Colonic mucosa (tissue), 4 donors: ENCODE data around the gene OTUD7B. TPM values are rescaled to one million over a fixed set of nuclear protein-coding genes. Genes with fewer than 3 reads are reported as not detected.

Experiments
- DNase-seq: peaks from one replicate; pipeline ENCODE4 v3.0.0-alpha.2; 2020
- H3K27ac ChIP-seq: fragments of 200-600 bp; one replicate; pipeline ENCODE4 v1.8.0; 2021
- H3K27me3 ChIP-seq: fragments of 200-600 bp; one replicate; pipeline ENCODE4 v1.8.0; 2021
- H3K36me3 ChIP-seq: fragments of 200-600 bp; one replicate; pipeline ENCODE4 v1.8.0; 2021
- H3K4me1 ChIP-seq: fragments of 200-600 bp; one replicate; pipeline ENCODE4 v1.8.0; 2021; ENCODE audit warnings: mild to moderate bottlenecking
- H3K4me3 ChIP-seq: fragments of 200-600 bp; one replicate; pipeline ENCODE4 v1.8.0; 2021
- H3K9ac ChIP-seq, 2 donors: one replicate each; pipeline ENCODE4 v1.7.0; 2013; ENCODE audit warnings: control low read depth in 2 of 2, low read depth in 2 of 2, low read length in 2 of 2
- H3K9me3 ChIP-seq: fragments of 200-600 bp; one replicate; pipeline ENCODE4 v1.8.0; 2021
- intact Hi-C: fragments of 100-400 bp; cut with DNase I; formaldehyde crosslinking; loops from one replicate; pipeline ENCODE4 v1.14.1; 2022
- total RNA-seq, 2 donors: library from RNA; stranded (reverse); fragmentation: NEBNext Ultra II Directional in 1 of 2; extraction: Animal tissue kit (Norgen Biotek cat#: 25700) in 1 of 2; gene quantifications; one replicate each; pipeline ENCODE4 v1.2.1, GENCODE V29; 2021
- TF ChIP-seq, protein P1 (sequence below): fragments of 200-600 bp; IDR thresholded peaks from one replicate; pipeline ENCODE4 v1.8.0; 2022; ENCODE audit warnings: antibody characterized with exemption, mild to moderate bottlenecking
- donor health status: healthy.
- donor health status: DM: no; HTN: no; CAD: no.
- donor health status: DM: no; HTN: no; CAD: no.

Gene OTUD7B
- total RNA-seq, 2 donors from 2014 or later: 33.7 to 38.7 TPM

DNA sequence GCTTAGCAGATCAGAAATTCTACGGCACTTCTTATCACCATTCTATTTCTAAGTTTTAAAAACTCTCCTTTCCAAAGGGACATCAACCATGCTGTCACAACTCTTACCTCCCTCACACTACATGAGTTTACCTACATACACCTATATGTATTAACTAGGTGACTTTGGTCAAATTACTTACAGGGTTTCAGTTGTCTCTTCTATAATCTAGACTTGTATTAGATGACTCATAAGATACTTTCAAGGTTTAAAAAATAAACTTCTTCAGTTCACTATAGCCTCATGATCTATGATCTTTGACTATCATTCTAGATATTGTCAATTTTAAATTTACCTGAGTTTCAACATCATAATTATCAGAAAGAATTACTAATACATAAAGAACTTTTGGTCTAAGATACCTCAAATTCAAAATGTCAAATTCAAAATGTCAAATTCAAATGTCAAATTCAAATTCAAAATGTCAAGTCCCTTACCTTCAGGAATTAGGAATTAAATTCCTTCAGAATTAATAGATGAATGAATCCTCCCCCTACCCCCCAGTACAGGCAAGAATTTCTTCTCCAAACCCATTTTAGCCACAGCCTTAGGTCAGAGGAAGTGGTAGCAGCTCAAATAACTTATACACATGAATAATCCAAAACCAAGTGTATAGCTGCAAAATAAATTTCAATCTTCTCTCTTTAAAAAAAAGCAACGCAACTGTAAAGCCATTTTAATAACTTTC, 31.1 kb downstream of the OTUD7B start:
- intact Hi-C loops: no loop called here
- Histone ChIP-seq H3K4me3 (no peak overlapping the region), H3K27ac (no peak overlapping the region), H3K27me3 (no peaks in the 10 kb centered on the region), H3K9me3 (no peaks in the 10 kb centered on the region), H3K9ac (no peak overlapping the region), H3K4me1 (no peaks in the 10 kb centered on the region), H3K36me3 (no peaks in the 10 kb centered on the region)
- no peak for DNase-seq
- TF ChIP-seq, protein P1, sequence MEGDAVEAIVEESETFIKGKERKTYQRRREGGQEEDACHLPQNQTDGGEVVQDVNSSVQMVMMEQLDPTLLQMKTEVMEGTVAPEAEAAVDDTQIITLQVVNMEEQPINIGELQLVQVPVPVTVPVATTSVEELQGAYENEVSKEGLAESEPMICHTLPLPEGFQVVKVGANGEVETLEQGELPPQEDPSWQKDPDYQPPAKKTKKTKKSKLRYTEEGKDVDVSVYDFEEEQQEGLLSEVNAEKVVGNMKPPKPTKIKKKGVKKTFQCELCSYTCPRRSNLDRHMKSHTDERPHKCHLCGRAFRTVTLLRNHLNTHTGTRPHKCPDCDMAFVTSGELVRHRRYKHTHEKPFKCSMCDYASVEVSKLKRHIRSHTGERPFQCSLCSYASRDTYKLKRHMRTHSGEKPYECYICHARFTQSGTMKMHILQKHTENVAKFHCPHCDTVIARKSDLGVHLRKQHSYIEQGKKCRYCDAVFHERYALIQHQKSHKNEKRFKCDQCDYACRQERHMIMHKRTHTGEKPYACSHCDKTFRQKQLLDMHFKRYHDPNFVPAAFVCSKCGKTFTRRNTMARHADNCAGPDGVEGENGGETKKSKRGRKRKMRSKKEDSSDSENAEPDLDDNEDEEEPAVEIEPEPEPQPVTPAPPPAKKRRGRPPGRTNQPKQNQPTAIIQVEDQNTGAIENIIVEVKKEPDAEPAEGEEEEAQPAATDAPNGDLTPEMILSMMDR: no peak

DNA sequence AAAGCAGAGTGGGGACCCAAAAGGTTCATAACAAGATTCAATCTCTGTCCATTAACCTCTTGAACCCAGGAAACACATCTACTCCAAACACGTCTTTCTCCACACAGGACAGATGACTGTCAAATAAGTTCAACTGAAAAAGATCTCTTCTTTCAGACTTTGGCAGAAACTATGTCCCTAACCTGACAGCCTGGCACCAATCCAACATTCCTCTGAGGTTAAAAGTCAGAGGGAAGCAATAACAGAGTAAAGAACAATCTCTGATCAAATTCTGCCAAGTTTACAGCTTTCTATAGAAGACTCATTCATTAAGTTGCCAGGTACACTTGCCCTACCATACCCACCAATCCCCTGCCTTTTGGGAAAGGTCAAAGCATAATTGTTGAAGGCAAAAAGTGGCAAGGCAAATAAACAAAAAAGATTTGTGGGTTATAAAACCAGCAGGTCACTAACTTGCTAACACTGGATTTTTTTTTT, 31.9 kb downstream of the OTUD7B start:
- DNase-seq: peak; percentile 45
- no peaks in the 10 kb centered on the region for H3K4me1 ChIP-seq

DNA sequence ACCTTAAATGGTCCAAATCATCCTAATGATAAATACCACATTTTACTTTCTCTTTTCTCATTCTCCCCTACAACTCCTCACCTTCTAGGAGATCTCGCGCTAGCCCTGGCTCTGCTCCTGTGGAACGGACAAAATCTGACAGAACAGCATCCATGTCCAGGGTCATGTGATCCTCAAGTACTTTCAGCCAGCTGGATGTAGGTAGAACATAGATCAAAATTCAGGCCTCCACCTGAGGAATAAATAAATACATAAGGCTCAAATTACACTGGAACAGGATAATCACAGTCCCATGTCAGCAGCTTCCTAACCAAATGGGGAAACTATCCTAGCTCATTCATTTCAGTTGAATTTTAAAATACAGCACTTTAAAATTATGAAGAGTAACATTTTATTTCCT, 33.2 kb downstream of the OTUD7B start:
- Histone ChIP-seq H3K4me1 (no peaks in the 10 kb centered on the region), H3K9ac (no peak overlapping the region), H3K4me3 (no peak overlapping the region), H3K36me3 (no peaks in the 10 kb centered on the region), H3K9me3 (no peaks in the 10 kb centered on the region), H3K27me3 (no peaks in the 10 kb centered on the region), H3K27ac (no peak overlapping the region)
- intact Hi-C loops: no loop called here
- no peak for DNase-seq
- TF ChIP-seq, protein P1: no peak

More for the DNA sequence above, 31.9 kb downstream of the OTUD7B start:
- Histone ChIP-seq H3K4me3 (no peak overlapping the region), H3K9me3 (no peaks in the 10 kb centered on the region), H3K9ac (no peak overlapping the region), H3K36me3 (no peaks in the 10 kb centered on the region), H3K27me3 (no peaks in the 10 kb centered on the region), H3K27ac (no peak overlapping the region)
- intact Hi-C loops: no loop called here
- TF ChIP-seq, protein P1: no peak

DNA sequence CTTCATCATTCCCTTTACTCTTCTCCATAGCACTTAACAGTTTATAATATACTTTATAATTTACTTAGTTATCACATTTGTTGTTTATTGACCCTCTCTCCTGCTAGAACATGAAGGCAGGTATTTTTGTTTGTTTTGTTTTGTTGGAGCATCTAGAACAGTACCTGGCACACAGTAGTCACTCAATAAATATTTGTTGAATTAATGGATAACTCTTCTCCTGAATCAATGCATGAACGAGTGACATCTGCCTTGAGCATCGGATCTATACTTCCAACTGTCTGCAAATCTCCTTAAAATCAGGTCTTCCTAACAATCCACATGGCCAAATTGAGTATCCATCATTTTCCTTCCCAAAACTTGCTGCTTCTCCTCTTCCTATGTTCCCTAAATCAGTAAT, 38.0 kb downstream of the OTUD7B start:
- Histone ChIP-seq H3K36me3 (peaks cover 9% of the 10 kb centered on the region), H3K27me3 (no peaks in the 10 kb centered on the region), H3K4me3 (no peak overlapping the region), H3K9ac (no peak overlapping the region), H3K4me1 (no peaks in the 10 kb centered on the region), H3K27ac (no peak overlapping the region), H3K9me3 (no peaks in the 10 kb centered on the region)
- DNase-seq: no peak
- intact Hi-C loops: no loop called here
- TF ChIP-seq, protein P1: no peak

DNA sequence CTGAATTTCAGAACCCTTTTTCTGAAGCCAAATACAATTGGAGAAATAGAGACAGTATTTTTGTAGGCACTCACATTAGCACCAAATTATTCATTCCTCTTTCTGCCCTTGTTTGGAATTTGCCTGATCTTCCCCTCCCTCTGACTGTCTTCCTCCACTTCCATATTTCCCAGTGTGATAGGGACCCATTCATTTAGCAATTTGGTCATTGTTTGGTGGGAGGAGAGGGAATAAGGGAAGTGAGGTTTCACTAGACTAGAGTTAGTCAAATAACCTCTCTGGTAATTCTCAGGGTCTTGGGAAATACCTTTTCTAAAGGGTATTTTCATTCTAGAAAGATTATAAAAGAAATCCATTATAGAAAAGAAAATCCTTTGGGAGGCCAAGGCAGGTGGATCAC, 42.9 kb downstream of the OTUD7B start:
- no peak for DNase-seq
- H3K9ac ChIP-seq: no peak overlapping the region
- TF ChIP-seq, protein P1: no peak
- intact Hi-C loops: loop anchor here (5.0 to 10.0 kb wide), 2 partner anchors 40 to 207 kb away; no protein-coding TSS in a partner anchor
- no peak overlapping the region for H3K4me3 ChIP-seq
- H3K9me3 ChIP-seq: no peaks in the 10 kb centered on the region
- H3K27ac ChIP-seq: no peak overlapping the region
- H3K4me1 ChIP-seq: no peaks in the 10 kb centered on the region
- H3K27me3 ChIP-seq: no peaks in the 10 kb centered on the region
- H3K36me3 ChIP-seq: peaks cover 22% of the 10 kb centered on the region
